ENCODE measurements around the gene ZYX.

The ZYX gene

GRCh38 chr7:143368387-143368786, 12.8 kb upstream of the ZYX start:
- Histone ChIP-seq H3K27me3 (ENCODE audit: control insufficient read depth, insufficient read depth, low read length) (peaks cover 14% of the 10 kb centered on the region), H3K9me3 (ENCODE audit: control insufficient read depth, low read length) (no peaks in the 10 kb centered on the region), H3K36me3 (ENCODE audit: control insufficient read depth, insufficient read depth, low read length) (no peaks in the 10 kb centered on the region), H3K4me1 (ENCODE audit: control insufficient read depth, insufficient read depth, low read length) (peaks cover 19% of the 10 kb centered on the region), H3K4me3 (ENCODE audit: low read length) (no peak overlapping the region), H3K9ac (ENCODE audit: low read length) (no peak overlapping the region)

GRCh38 chr7:143369678-143370651, 11.2 kb upstream of the ZYX start:
- Histone ChIP-seq H3K27me3 (ENCODE audit: control insufficient read depth, insufficient read depth, low read length) (peaks cover under 1% of the 10 kb centered on the region), H3K9ac (ENCODE audit: low read length) (no peak overlapping the region), H3K36me3 (ENCODE audit: control insufficient read depth, insufficient read depth, low read length) (no peaks in the 10 kb centered on the region), H3K4me1 (ENCODE audit: control insufficient read depth, insufficient read depth, low read length) (peaks cover 19% of the 10 kb centered on the region), H3K9me3 (ENCODE audit: control insufficient read depth, low read length) (no peaks in the 10 kb centered on the region), H3K4me3 (ENCODE audit: low read length) (no peak overlapping the region)

- Histone ChIP-seq H3K36me3 (ENCODE audit: control insufficient read depth, insufficient read depth, low read length) (no peaks in the 10 kb centered on the region), H3K9ac (ENCODE audit: low read length) (no peak overlapping the region), H3K4me3 (ENCODE audit: low read length) (no peak overlapping the region), H3K4me1 (ENCODE audit: control insufficient read depth, insufficient read depth, low read length) (peaks cover 19% of the 10 kb centered on the region), H3K27me3 (ENCODE audit: control insufficient read depth, insufficient read depth, low read length) (no peaks in the 10 kb centered on the region), H3K9me3 (ENCODE audit: control insufficient read depth, low read length) (no peaks in the 10 kb centered on the region)
Measured at GRCh38 chr7:143372070-143372469, 9.1 kb upstream of the ZYX start.

GRCh38 chr7:143373255-143373794, 7.8 kb upstream of the ZYX start:
- peaks cover 10% of the 10 kb centered on the region for H3K4me1 ChIP-seq (ENCODE audit: control insufficient read depth, insufficient read depth, low read length)
- no peak overlapping the region for H3K9ac ChIP-seq (ENCODE audit: low read length)

GRCh38 chr7:143374561-143374960, 6.6 kb upstream of the ZYX start:
- no peak overlapping the region for H3K4me3 ChIP-seq (ENCODE audit: low read length)
- no peaks in the 10 kb centered on the region for H3K36me3 ChIP-seq (ENCODE audit: control insufficient read depth, insufficient read depth, low read length)
- H3K9ac ChIP-seq (ENCODE audit: low read length): no peak overlapping the region
- no peaks in the 10 kb centered on the region for H3K9me3 ChIP-seq (ENCODE audit: control insufficient read depth, low read length)
- no peaks in the 10 kb centered on the region for H3K27me3 ChIP-seq (ENCODE audit: control insufficient read depth, insufficient read depth, low read length)
- H3K4me1 ChIP-seq (ENCODE audit: control insufficient read depth, insufficient read depth, low read length): peaks cover 11% of the 10 kb centered on the region

More at GRCh38 chr7:143373255-143373794, 7.8 kb upstream of the ZYX start:
- Histone ChIP-seq H3K4me3 (ENCODE audit: low read length) (no peak overlapping the region), H3K9me3 (ENCODE audit: control insufficient read depth, low read length) (no peaks in the 10 kb centered on the region), H3K27me3 (ENCODE audit: control insufficient read depth, insufficient read depth, low read length) (no peaks in the 10 kb centered on the region), H3K36me3 (ENCODE audit: control insufficient read depth, insufficient read depth, low read length) (no peaks in the 10 kb centered on the region)

- Histone ChIP-seq H3K9ac (ENCODE audit: low read length) (no peak overlapping the region), H3K36me3 (ENCODE audit: control insufficient read depth, insufficient read depth, low read length) (no peaks in the 10 kb centered on the region), H3K9me3 (ENCODE audit: control insufficient read depth, low read length) (no peaks in the 10 kb centered on the region), H3K27me3 (ENCODE audit: control insufficient read depth, insufficient read depth, low read length) (no peaks in the 10 kb centered on the region), H3K4me1 (ENCODE audit: control insufficient read depth, insufficient read depth, low read length) (peaks cover 16% of the 10 kb centered on the region), H3K4me3 (ENCODE audit: low read length) (no peak overlapping the region)
Measured at GRCh38 chr7:143375298-143376034, 5.7 kb upstream of the ZYX start.

- H3K4me3 ChIP-seq (ENCODE audit: low read length): no peak overlapping the region
- no peak overlapping the region for H3K9ac ChIP-seq (ENCODE audit: low read length)
- no peaks in the 10 kb centered on the region for H3K9me3 ChIP-seq (ENCODE audit: control insufficient read depth, low read length)
- H3K27me3 ChIP-seq (ENCODE audit: control insufficient read depth, insufficient read depth, low read length): no peaks in the 10 kb centered on the region
- H3K4me1 ChIP-seq (ENCODE audit: control insufficient read depth, insufficient read depth, low read length): peaks cover 16% of the 10 kb centered on the region
- no peaks in the 10 kb centered on the region for H3K36me3 ChIP-seq (ENCODE audit: control insufficient read depth, insufficient read depth, low read length)
Measured at GRCh38 chr7:143376396-143376795, 4.7 kb upstream of the ZYX start.

GRCh38 chr7:143379611-143380259, 1.4 kb upstream of the ZYX start:
- Histone ChIP-seq H3K4me1 (ENCODE audit: control insufficient read depth, insufficient read depth, low read length) (peaks cover 20% of the 10 kb centered on the region), H3K9ac (ENCODE audit: low read length) (peak overlapping the region; percentile 100), H3K27me3 (ENCODE audit: control insufficient read depth, insufficient read depth, low read length) (no peaks in the 10 kb centered on the region), H3K9me3 (ENCODE audit: control insufficient read depth, low read length) (no peaks in the 10 kb centered on the region), H3K4me3 (ENCODE audit: low read length) (peak overlapping the region; percentile 91), H3K36me3 (ENCODE audit: control insufficient read depth, insufficient read depth, low read length) (no peaks in the 10 kb centered on the region)

GRCh38 chr7:143380260-143380645, 892 bp upstream of the ZYX start:
- peak overlapping the region; percentile 91 for H3K4me3 ChIP-seq (ENCODE audit: low read length)
- no peaks in the 10 kb centered on the region for H3K9me3 ChIP-seq (ENCODE audit: control insufficient read depth, low read length)
- peaks cover 20% of the 10 kb centered on the region for H3K4me1 ChIP-seq (ENCODE audit: control insufficient read depth, insufficient read depth, low read length)
- peak overlapping the region; percentile 100 for H3K9ac ChIP-seq (ENCODE audit: low read length)
- H3K36me3 ChIP-seq (ENCODE audit: control insufficient read depth, insufficient read depth, low read length): no peaks in the 10 kb centered on the region
- H3K27me3 ChIP-seq (ENCODE audit: control insufficient read depth, insufficient read depth, low read length): no peaks in the 10 kb centered on the region

GRCh38 chr7:143381427-143382125, 431 bp downstream of the ZYX start:
- peak overlapping the region; percentile 78 for H3K4me3 ChIP-seq (ENCODE audit: low read length)
- no peaks in the 10 kb centered on the region for H3K27me3 ChIP-seq (ENCODE audit: control insufficient read depth, insufficient read depth, low read length)
- H3K36me3 ChIP-seq (ENCODE audit: control insufficient read depth, insufficient read depth, low read length): no peaks in the 10 kb centered on the region
- H3K4me1 ChIP-seq (ENCODE audit: control insufficient read depth, insufficient read depth, low read length): peaks cover 20% of the 10 kb centered on the region
- no peaks in the 10 kb centered on the region for H3K9me3 ChIP-seq (ENCODE audit: control insufficient read depth, low read length)
- peak overlapping the region; percentile 100 for H3K9ac ChIP-seq (ENCODE audit: low read length)

- H3K4me1 ChIP-seq (ENCODE audit: control insufficient read depth, insufficient read depth, low read length): peaks cover 27% of the 10 kb centered on the region
- no peaks in the 10 kb centered on the region for H3K36me3 ChIP-seq (ENCODE audit: control insufficient read depth, insufficient read depth, low read length)
- peak overlapping the region; percentile 78 for H3K4me3 ChIP-seq (ENCODE audit: low read length)
- no peaks in the 10 kb centered on the region for H3K9me3 ChIP-seq (ENCODE audit: control insufficient read depth, low read length)
- H3K9ac ChIP-seq (ENCODE audit: low read length): peak overlapping the region; percentile 100
- no peaks in the 10 kb centered on the region for H3K27me3 ChIP-seq (ENCODE audit: control insufficient read depth, insufficient read depth, low read length)
Measured at GRCh38 chr7:143382126-143382790, 1.1 kb downstream of the ZYX start.

All from mucosa of stomach (tissue), 1 donor.